SH-SY5Y (cell line): ENCODE results near the gene ULK1.

Experiments used
- GATA2 ChIP-seq: IDR thresholded peaks from 2 replicates; pipeline ENCODE4 v1.6.1; 2011; ENCODE audit warnings: mild to moderate bottlenecking, low read depth, low read length
- GATA3 ChIP-seq: IDR thresholded peaks from 2 replicates; pipeline ENCODE4 v1.6.1; 2011; ENCODE audit warnings: low read depth, mild to moderate bottlenecking, low read length, moderate library complexity

DNA sequence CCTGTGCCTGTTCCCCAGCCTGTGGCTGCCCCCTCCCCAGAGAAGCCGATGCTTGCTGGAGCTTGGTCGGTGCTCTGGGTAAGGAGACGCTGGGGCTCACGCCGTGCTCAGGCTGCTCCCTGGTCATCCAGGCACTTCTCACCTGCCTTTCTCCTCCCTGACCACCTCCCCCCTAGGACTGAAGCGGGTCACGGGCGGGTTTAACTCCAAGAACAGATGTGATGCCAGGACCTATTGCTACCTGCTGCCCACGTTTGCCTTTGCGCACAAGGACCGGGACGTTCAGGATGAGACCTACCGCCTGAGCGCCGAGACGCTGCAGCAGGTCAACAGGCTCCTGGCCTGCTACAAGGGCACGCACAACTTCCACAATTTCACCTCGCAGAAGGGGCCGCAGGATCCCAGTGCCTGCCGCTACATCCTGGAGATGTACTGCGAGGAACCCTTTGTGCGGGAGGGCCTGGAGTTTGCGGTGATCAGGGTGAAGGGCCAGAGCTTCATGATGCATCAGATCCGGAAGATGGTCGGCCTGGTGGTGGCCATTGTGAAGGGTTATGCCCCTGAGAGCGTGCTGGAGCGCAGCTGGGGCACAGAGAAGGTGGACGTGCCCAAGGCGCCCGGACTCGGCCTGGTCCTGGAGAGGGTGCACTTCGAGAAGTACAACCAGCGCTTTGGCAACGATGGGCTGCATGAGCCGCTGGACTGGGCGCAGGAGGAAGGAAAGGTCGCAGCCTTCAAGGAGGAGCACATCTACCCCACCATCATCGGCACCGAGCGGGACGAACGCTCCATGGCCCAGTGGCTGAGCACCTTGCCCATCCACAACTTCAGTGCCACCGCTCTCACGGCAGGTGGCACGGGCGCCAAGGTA, 46.9 kb downstream of the ULK1 start:
- TF ChIP-seq GATA2 (no peak), GATA3 (no peak)
